Naive thymus-derived CD4-positive, alpha-beta T cell (primary cell): ENCODE measurements around the gene AFAP1. TPM values are rescaled to one million over a fixed set of nuclear protein-coding genes. Genes with fewer than 3 reads are reported as not detected.

Experiments used
- ATAC-seq: fragments of 150-1000 bp; cut with Tn5 transposase; 2 replicates; pipeline ENCODE4 v1.10.0; 2021; ENCODE audit warnings: mild to moderate bottlenecking, moderate library complexity
- CTCF ChIA-PET: fragments of 350-600 bp; sonication (Branson Sonifier 250); formaldehyde crosslinking; loops from one replicate; lab custom pipeline; 2021; ENCODE audit warnings: antibody characterized with exemption; lab: Charles Lee
- POLR2A ChIA-PET: fragments of 350-600 bp; sonication (Branson Sonifier 250); formaldehyde crosslinking; loops from one replicate; lab custom pipeline; 2021; ENCODE audit warnings: antibody characterized with exemption, inconsistent platforms; lab: Charles Lee
- DNase-seq, 9 donors: peaks; one replicate each; pipeline versions ENCODE4 v3.0.0 to v3.0.0-alpha.2; 2020 to 2022; ENCODE audit warnings: mixed read lengths in 1 of 9
- H3K27ac ChIP-seq: one replicate; pipeline ENCODE4 v1.7.0; 2013; ENCODE audit warnings: mild to moderate bottlenecking, low read depth, low read length, moderate library complexity
- H3K27me3 ChIP-seq, 2 donors: one replicate each; pipeline ENCODE4 v1.7.0; 2013; ENCODE audit warnings: low read length in 2 of 2, mild to moderate bottlenecking in 2 of 2, moderate library complexity in 2 of 2; ENCODE audit not compliant: control insufficient read depth in 2 of 2, insufficient read depth in 2 of 2
- H3K36me3 ChIP-seq, 3 experiments: 1 replicate in 2 of 3; 2 replicates in 1 of 3; pipeline ENCODE4 v1.7.0; 2013; ENCODE audit warnings: low read length in 3 of 3, mild to moderate bottlenecking in 3 of 3, moderate library complexity in 1 of 3; ENCODE audit not compliant: insufficient read depth in 3 of 3, control insufficient read depth in 2 of 3
- H3K4me1 ChIP-seq, 2 donors: one replicate each; pipeline ENCODE4 v1.7.0; 2013; ENCODE audit warnings: low read length in 2 of 2, mild to moderate bottlenecking in 2 of 2, moderate library complexity in 1 of 2; ENCODE audit not compliant: control insufficient read depth in 2 of 2, insufficient read depth in 2 of 2
- H3K4me3 ChIP-seq: 2 replicates; pipeline ENCODE4 v1.7.0; 2013; ENCODE audit warnings: mild to moderate bottlenecking, low read length
- H3K9me3 ChIP-seq, 3 experiments: 1 replicate in 2 of 3; 2 replicates in 1 of 3; pipeline ENCODE4 v1.7.0; 2013; ENCODE audit warnings: low read length in 3 of 3; ENCODE audit not compliant: control insufficient read depth in 2 of 3
- H3K27ac Mint-ChIP-seq, 9 donors: one replicate each; pipeline ENCODE4 v1.8.0; 2020 to 2022; ENCODE audit warnings: mixed read lengths in 9 of 9, mild to moderate bottlenecking in 8 of 9, moderate library complexity in 5 of 9, inconsistent platforms in 2 of 9
- H3K27me3 Mint-ChIP-seq, 5 donors: one replicate each; pipeline ENCODE4 v1.8.0; 2021 to 2022; ENCODE audit warnings: mixed read lengths in 5 of 5, mild to moderate bottlenecking in 1 of 5
- H3K36me3 Mint-ChIP-seq, 5 donors: one replicate each; pipeline ENCODE4 v1.8.0; 2020 to 2022; ENCODE audit warnings: mixed read lengths in 5 of 5, mild to moderate bottlenecking in 3 of 5, inconsistent platforms in 1 of 5
- H3K4me1 Mint-ChIP-seq, 7 donors: one replicate each; pipeline ENCODE4 v1.8.0; 2020 to 2022; ENCODE audit warnings: mixed read lengths in 7 of 7, mild to moderate bottlenecking in 3 of 7, inconsistent platforms in 1 of 7
- H3K4me3 Mint-ChIP-seq, 10 donors: one replicate each; pipeline ENCODE4 v1.8.0; 2020 to 2022; ENCODE audit warnings: mild to moderate bottlenecking in 10 of 10, mixed read lengths in 10 of 10, moderate library complexity in 6 of 10, inconsistent platforms in 2 of 10
- H3K9me3 Mint-ChIP-seq, 11 donors: one replicate each; pipeline ENCODE4 v1.8.0; 2020 to 2022; ENCODE audit warnings: mixed read lengths in 11 of 11, mild to moderate bottlenecking in 4 of 11, inconsistent platforms in 1 of 11, moderate library complexity in 1 of 11
- intact Hi-C, 2 donors: fragments of 100-400 bp; cut with micrococcal nuclease; formaldehyde crosslinking; loops; one replicate each; pipeline ENCODE4 v1.15.1; 2023
- polyA plus RNA-seq, 2 donors: library from polyadenylated mRNA; unstranded; fragments of 300-500 nt; fragmentation: Illumina TruSeq; gene quantifications; one replicate each; pipeline ENCODE4 v1.2.3, GENCODE V29; 2021
- total RNA-seq, 6 experiments: library from RNA in 5 of 6; stranded (reverse) in 5 of 6; gene quantifications; 1 replicate in 5 of 6; 2 replicates in 1 of 6; pipeline ENCODE4 v1.2.3 and lab custom pipeline; 2021 to 2026

Gene AFAP1
- total and polyA plus RNA-seq, 7 experiments from 2014 or later, result 2.2 to 27.2 (median 9.6) TPM

GRCh38 chr4:7929118-7929951, 10.3 kb downstream of the AFAP1 start:
- peak overlapping the region in 2 of 9 donors; percentile 26 to 36 for H3K27ac Mint-ChIP-seq
- CTCF ChIA-PET, result no interaction called here
- no peak for ATAC-seq

GRCh38 chr4:7928711-7929110, 10.9 kb downstream of the AFAP1 start:
- H3K27me3 ChIP-seq, result no peaks in the 10 kb centered on the region
- intact Hi-C loops, result no loop called here
- Mint-ChIP-seq H3K27ac (peak overlapping the region in 1 of 9 donors; percentile 36), H3K9me3 (peaks cover 0 to 5% (median 0%) of the 10 kb centered on the region in 11 donors), H3K4me1 (peaks cover 4 to 60% (median 49%) of the 10 kb centered on the region in 7 donors), H3K27me3 (no peaks in the 10 kb centered on the region), H3K36me3 (peaks cover 0 to 13% (median 9%) of the 10 kb centered on the region in 5 donors), H3K4me3 (no peak overlapping the region)
- peaks cover 0 to 3% of the 10 kb centered on the region in 2 donors for H3K4me1 ChIP-seq
- DNase-seq, result no peak
- no peak overlapping the region for H3K27ac ChIP-seq
- no peaks in the 10 kb centered on the region for H3K9me3 ChIP-seq
- no peak overlapping the region for H3K4me3 ChIP-seq
- no peak for ATAC-seq
- no peaks in the 10 kb centered on the region for H3K36me3 ChIP-seq
- CTCF ChIA-PET, result no interaction called here
- POLR2A ChIA-PET, result no interaction called here

More at GRCh38 chr4:7929118-7929951, 10.3 kb downstream of the AFAP1 start:
- Mint-ChIP-seq H3K9me3 (peaks cover 0 to 5% (median 0%) of the 10 kb centered on the region in 11 donors), H3K4me1 (peaks cover 7 to 63% (median 49%) of the 10 kb centered on the region in 7 donors), H3K36me3 (peaks cover 0 to 17% (median 9%) of the 10 kb centered on the region in 5 donors), H3K27me3 (no peaks in the 10 kb centered on the region), H3K4me3 (peak overlapping the region in 2 of 10 donors; percentile 47 to 48)
- no peak for DNase-seq
- H3K27ac ChIP-seq, result no peak overlapping the region
- intact Hi-C loops, result no loop called here
- no peaks in the 10 kb centered on the region for H3K27me3 ChIP-seq
- no peaks in the 10 kb centered on the region for H3K9me3 ChIP-seq
- no peaks in the 10 kb centered on the region for H3K36me3 ChIP-seq
- H3K4me3 ChIP-seq, result no peak overlapping the region
- peaks cover 0 to 3% of the 10 kb centered on the region in 2 donors for H3K4me1 ChIP-seq
- POLR2A ChIA-PET, result interaction anchor here (0.9 to 1.2 kb wide), 3 partner anchors 9 to 75 kb away, joined by 3 read pairs; no protein-coding TSS in a partner anchor

GRCh38 chr4:7926822-7927221, 12.8 kb downstream of the AFAP1 start:
- CTCF ChIA-PET, result no interaction called here
- Histone ChIP-seq H3K4me1 (peaks cover 0 to 3% of the 10 kb centered on the region in 2 donors), H3K4me3 (no peak overlapping the region), H3K9me3 (no peaks in the 10 kb centered on the region), H3K36me3 (no peaks in the 10 kb centered on the region), H3K27ac (no peak overlapping the region), H3K27me3 (no peaks in the 10 kb centered on the region)
- Mint-ChIP-seq H3K36me3 (peaks cover 0 to 13% (median 9%) of the 10 kb centered on the region in 5 donors), H3K27me3 (no peaks in the 10 kb centered on the region), H3K9me3 (peaks cover 0 to 5% (median 0%) of the 10 kb centered on the region in 11 donors), H3K4me3 (no peak overlapping the region), H3K27ac (no peak overlapping the region), H3K4me1 (peaks cover 8 to 62% (median 55%) of the 10 kb centered on the region in 7 donors)
- intact Hi-C loops, result loop anchor here in 1 of 2 donors (1.0 kb wide), 1 partner anchor 11 kb away; no protein-coding TSS in a partner anchor
- ATAC-seq, result no peak
- DNase-seq, result no peak
- POLR2A ChIA-PET, result no interaction called here

GRCh38 chr4:7924570-7924969, 15.1 kb downstream of the AFAP1 start:
- DNase-seq, result no peak
- ChIA-PET POLR2A (no interaction called here), CTCF (no interaction called here)
- Histone ChIP-seq H3K4me1 (no peaks in the 10 kb centered on the region), H3K9me3 (no peaks in the 10 kb centered on the region), H3K27me3 (no peaks in the 10 kb centered on the region), H3K27ac (no peak overlapping the region), H3K4me3 (no peak overlapping the region), H3K36me3 (no peaks in the 10 kb centered on the region)
- H3K27ac Mint-ChIP-seq, result peak overlapping the region in 2 of 9 donors; percentile 14 to 28
- intact Hi-C loops, result no loop called here
- H3K27me3 Mint-ChIP-seq, result no peaks in the 10 kb centered on the region
- H3K36me3 Mint-ChIP-seq, result peaks cover 0 to 16% (median 9%) of the 10 kb centered on the region in 5 donors
- peaks cover 0 to 5% (median 0%) of the 10 kb centered on the region in 11 donors for H3K9me3 Mint-ChIP-seq
- peak overlapping the region in 1 of 10 donors; percentile 25 for H3K4me3 Mint-ChIP-seq
- ATAC-seq, result no peak
- H3K4me1 Mint-ChIP-seq, result peaks cover 8 to 54% (median 50%) of the 10 kb centered on the region in 7 donors

GRCh38 chr4:7924163-7924562, 15.5 kb downstream of the AFAP1 start:
- H3K27me3 Mint-ChIP-seq, result no peaks in the 10 kb centered on the region
- CTCF ChIA-PET, result no interaction called here

GRCh38 chr4:7922466-7922865, 17.2 kb downstream of the AFAP1 start:
- POLR2A ChIA-PET, result no interaction called here
- intact Hi-C loops, result no loop called here
- Histone ChIP-seq H3K4me1 (no peaks in the 10 kb centered on the region), H3K36me3 (no peaks in the 10 kb centered on the region), H3K4me3 (no peak overlapping the region), H3K9me3 (no peaks in the 10 kb centered on the region), H3K27me3 (no peaks in the 10 kb centered on the region), H3K27ac (no peak overlapping the region)
- ATAC-seq (no peak), DNase-seq (no peak)
- Mint-ChIP-seq H3K27me3 (no peaks in the 10 kb centered on the region), H3K9me3 (peaks cover 0 to 5% (median 0%) of the 10 kb centered on the region in 11 donors), H3K27ac (no peak overlapping the region), H3K4me3 (no peak overlapping the region), H3K4me1 (peaks cover 5 to 59% (median 48%) of the 10 kb centered on the region in 7 donors), H3K36me3 (peaks cover 0 to 24% (median 9%) of the 10 kb centered on the region in 5 donors)
- CTCF ChIA-PET, result no interaction called here

More at GRCh38 chr4:7924163-7924562, 15.5 kb downstream of the AFAP1 start:
- peaks cover 0 to 18% (median 9%) of the 10 kb centered on the region in 5 donors for H3K36me3 Mint-ChIP-seq
- no peaks in the 10 kb centered on the region for H3K27me3 ChIP-seq
- H3K4me3 ChIP-seq, result no peak overlapping the region
- no peak overlapping the region for H3K27ac ChIP-seq
- H3K4me1 Mint-ChIP-seq, result peaks cover 5 to 53% (median 49%) of the 10 kb centered on the region in 7 donors
- H3K27ac Mint-ChIP-seq, result no peak overlapping the region
- POLR2A ChIA-PET, result no interaction called here
- no peaks in the 10 kb centered on the region for H3K9me3 ChIP-seq
- H3K4me1 ChIP-seq, result no peaks in the 10 kb centered on the region
- no peak overlapping the region for H3K4me3 Mint-ChIP-seq
- intact Hi-C loops, result no loop called here
- no peak for DNase-seq
- ATAC-seq, result no peak
- H3K36me3 ChIP-seq, result no peaks in the 10 kb centered on the region
- peaks cover 0 to 5% (median 0%) of the 10 kb centered on the region in 11 donors for H3K9me3 Mint-ChIP-seq
